Ramos (cell line): ENCODE data around the gene CTNNA3.

Experiments
- in situ Hi-C: fragments of 300-500 bp; cut with MboI; formaldehyde crosslinking; loops from one replicate; pipeline ENCODE4 v1.14.3; 2022; ENCODE audit warnings: low sequenced_read_pairs; ENCODE audit not compliant: unreplicated experiment

The CTNNA3 gene

DNA sequence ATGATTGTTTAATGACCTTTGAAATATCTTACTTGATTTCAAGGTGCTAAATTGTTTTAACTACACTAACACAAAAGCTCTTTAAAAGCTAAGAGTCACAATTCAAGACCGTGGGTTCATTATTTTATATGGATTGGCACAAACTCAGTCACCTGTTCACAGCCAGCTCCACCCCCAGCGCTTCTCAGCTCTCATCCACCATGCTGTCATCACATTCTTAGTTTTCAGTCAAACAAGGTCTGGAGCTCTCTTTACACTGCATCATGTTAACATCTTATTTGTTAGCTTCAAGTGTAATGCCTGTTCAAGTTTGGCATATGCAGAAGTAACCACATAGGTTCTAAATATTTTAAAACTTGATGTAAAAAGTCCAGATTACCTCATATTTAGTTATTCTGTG lies 951.1 kb downstream of the CTNNA3 start:
- in situ Hi-C loops, result no loop called here

DNA sequence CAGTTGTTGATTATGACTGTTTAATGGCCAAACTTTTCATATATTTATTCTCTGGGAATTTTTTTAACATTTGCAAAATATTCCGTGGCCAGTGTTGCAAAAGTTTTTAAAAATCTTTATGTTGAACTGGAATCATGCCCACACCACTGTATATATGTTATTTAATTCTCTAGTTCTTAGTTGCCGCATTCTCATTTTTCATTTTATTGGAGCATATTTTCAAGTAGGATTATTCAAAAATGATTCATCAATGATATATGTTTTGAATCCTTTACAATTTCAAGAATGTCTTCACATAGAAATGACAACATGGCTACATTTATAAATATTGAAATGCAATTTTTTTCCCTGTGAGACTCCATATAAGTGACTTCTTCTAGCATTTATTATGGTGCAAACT lies 958.8 kb downstream of the CTNNA3 start:
- in situ Hi-C loops, result no loop called here

DNA sequence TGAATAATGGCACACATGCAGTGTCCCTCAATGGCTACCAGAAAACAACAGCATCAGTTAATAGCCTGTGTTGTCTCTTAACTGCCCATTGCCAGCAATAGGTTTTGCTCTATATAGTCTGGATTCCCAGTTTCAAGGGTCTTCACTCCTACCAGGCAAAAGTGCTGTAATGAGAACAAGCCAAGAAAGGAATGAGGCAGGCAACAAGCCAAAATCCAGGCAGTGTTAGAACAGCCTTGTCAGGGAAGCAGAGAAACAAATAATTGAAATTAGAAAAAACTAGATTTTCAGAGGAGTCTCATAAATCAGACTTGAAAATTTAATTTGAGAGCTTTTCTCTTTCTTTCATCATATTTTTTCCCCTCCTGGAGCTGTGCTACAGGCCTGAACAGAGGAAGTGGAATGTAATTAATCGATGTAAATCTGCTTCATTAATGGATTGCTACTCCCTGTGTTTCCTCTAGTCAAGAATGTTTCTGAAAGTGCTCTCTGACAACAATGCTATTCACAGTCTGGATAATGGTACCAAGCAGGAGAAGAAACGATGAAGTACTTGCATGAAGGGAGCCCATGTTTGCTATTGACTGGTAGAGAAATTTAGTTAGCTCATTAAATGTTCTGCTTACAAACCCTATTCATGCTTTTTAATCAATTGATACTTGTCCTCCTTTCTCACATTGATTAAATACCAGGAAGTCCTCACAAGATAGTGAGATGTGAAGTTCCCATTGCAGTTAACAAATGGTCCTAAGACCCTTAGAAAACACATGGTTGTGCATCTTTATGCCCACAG lies 972.2 kb downstream of the CTNNA3 start:
- in situ Hi-C loops, result no loop called here

DNA sequence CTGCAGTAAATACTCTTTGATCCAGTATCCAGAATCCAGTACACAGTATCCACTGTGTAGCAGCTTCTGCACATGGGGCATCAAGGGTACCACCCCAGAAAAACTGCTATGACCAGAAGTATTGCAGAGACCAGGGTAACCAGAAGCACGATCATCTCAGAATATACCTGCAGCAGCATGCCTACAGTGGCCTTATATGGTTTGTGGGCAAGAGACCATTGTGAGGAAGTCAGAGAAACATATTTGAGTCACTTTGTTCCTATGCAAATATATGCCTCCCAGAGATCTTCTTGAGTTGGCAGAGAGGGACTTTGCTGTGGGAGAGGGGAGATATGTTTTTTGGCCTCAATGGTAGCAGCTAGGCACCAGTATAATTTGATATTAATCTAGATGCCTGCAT lies 976.5 kb downstream of the CTNNA3 start:
- in situ Hi-C loops, result no loop called here

DNA sequence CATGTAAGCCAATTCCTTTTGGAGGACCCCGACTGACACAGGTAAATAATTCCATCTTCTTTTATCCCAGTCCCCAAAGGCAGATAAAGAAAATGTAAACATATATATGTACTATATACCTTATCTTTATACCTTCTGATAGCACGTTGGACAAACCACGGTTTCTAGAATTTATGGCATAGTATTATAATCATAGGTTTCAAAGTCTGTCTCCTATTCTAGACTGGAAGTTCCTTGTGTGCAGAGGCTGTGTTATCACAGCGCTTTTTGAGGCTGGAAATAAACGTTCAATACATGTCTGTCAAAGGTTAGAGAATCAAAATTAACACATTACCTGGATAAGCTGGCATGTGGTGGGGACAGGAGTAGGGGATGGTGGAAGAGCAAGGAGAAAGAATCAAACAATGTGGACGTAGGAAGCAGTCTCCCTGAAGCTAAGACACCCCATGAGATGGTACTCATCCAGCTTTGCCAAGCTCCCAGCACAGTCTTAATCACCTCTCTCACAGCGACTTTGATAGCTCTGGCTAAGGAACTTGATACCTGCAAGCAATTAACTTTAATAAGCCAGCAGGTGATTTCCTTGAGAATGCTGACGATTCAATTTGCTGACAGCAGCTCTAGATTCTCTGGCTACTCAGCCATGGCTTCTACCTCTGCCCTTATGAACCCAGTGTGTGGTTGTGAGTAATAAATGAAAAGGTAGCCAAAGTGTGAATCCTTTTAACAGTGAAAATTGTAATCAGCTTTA lies 978.6 kb downstream of the CTNNA3 start:
- in situ Hi-C loops, result no loop called here

DNA sequence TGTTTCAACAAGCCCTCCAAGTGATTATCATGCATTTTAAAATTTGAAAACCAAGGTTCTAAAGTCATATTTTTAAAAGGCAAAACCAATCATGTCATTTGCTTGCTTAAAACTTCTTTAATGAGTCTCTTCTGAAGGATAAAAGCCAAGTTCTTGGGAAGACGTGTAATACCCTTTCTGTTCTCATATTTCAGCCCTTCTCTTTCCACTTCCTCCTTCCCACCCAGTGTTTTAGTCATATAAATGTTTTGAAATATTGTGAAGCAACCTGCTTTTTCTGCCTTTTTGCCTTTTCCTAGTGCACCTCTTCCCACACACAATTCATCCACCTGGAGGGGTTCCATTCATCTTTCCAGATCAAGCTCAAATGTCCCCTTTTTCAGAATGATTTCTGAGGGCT lies 981.3 kb downstream of the CTNNA3 start:
- in situ Hi-C loops, result no loop called here

DNA sequence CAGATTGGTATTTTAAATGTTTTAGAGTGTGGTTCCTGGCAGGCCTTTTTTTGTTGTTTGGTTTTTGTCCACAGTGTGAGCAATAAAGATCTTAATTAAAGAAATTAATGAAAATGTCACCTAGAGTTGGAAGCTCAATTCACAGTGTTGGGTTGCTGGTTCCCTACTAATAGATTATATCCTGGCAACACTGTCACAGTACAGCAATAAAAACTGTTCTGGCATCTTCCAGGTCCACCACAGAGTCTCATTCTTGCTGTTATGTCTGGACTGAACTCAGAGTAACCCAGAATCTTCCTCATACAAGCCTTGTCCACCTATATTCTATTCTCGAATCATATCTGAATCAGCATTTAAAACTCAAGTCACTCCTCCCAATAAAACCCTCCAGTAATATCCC lies 982.6 kb downstream of the CTNNA3 start:
- in situ Hi-C loops, result no loop called here

DNA sequence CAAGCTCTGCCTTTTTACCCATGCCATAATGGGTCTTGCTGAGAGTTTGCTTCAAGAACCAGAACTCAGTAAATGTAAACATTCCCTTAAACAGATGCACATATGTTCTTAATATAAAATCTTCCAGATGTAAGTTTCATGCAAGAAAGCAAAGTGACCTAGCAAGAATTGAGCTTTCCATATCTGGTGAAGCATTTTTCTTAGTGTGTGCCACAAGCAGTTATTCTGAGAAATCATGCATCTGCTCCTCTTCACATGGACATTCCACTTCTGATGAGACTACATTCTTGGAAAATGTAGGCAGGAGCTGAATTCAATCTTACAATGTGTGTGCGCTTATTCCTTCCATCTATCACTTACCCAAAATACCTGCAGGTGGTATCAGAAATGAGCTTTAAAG lies 997.9 kb downstream of the CTNNA3 start:
- in situ Hi-C loops, result no loop called here

DNA sequence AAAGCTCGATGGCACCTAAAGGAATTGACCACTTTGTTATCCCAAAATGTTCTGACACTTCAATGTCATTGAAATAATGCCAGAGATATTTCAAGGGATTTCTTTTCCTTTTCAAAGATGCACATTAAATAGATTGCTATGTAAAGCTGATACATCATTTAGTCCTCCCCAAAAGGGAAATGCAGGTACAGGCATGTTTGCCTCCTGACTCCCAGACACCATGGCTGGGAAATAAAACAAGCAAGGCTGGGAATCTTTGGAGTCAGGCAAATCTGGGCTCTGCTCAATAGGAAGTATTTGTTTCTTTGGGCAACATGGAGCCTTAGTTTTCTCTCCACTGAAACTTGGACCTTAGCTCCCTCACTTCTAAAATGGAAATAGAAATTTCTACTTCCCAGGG lies 1000.9 kb downstream of the CTNNA3 start:
- in situ Hi-C loops, result no loop called here

DNA sequence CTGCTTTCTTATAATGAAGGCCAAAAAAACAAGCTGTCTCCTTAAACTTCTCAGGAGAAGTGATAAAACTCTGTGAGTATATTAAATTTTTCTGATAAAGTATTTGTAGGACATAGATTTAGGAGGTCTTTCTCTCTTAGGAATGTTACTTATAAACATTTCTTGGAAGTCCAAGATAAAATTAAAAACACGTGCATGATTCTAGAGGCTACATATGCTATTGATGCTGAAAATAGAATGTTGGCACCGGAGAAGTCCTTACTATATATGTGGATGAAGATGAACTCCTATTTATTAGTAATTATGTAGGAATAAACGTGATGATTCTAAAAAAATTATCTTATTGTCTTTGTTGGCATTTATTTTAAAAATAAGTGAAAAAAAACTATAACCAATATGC lies 1011.4 kb downstream of the CTNNA3 start:
- in situ Hi-C loops, result no loop called here

DNA sequence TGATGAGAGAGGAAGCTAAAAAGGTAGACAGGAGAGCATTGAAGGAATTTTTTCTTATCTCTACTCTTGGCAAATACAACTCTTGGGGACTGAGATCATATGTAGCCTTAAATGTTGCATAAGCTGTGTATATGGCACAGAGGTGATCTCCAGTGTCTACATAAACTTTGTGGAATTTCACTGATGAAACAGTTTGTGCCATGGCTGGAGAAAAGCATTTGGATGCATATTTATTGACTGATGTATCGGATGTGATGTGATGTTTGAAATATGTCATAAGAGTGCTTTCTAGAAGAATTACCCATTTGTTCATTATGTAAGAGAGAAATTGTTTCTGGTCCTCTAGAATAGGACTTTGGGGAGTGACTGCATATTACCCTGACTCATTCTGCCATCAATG lies 1015.1 kb downstream of the CTNNA3 start:
- in situ Hi-C loops, result no loop called here

DNA sequence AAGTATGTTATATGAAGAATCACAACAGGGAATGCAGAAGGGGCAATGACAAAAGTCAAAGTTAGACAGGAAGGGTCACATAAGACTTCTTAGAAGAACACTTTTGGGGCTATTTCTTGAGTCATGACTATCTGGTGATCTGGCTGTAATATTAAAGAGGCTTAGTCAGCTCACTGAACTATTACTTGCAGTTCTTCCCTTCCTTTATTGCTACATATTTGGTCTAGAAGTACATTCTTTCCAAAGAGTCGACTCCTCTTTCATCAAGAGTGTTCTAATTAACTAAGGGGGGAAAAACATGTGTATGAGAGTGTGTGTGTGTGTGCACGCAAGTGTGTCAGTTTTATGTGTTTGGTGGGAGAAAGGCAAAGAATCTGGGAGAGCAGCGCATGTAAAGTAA lies 1017.5 kb downstream of the CTNNA3 start:
- in situ Hi-C loops, result no loop called here

DNA sequence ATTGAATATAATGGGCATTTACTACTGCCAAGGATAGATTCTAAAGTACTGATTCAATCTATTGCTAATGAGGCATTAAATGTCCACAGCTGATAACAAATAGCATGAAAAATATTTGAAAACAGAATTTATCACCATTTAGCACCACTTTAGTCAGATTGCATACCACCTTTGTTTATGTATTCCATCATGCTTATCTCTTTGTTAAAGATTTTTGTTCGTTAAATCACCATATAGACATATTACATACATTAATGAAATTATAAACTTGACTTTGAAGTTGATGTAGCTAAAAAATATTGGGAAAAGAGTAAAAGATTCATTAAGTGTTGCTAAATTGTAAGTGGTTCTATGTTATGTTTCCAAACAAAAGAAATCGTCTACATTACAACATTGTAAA lies 1022.9 kb downstream of the CTNNA3 start:
- in situ Hi-C loops, result no loop called here

DNA sequence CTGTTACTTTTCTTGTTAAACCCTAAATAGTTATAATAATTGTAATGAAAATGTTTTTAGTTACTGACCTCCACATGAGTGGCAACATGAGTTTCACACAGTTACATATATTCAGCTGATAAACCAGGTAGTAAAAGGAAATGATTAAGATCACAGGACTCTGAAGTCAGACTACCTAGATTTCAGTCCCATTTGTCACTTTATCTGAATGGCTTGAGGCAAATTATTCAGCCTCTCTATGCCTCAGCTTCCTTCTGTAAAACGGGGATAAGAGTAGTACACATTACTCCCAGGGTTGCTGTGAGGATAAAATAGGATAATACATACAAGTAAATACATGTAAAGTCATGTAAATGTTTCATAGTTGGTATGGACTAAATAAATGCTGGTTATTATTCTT lies 1024.4 kb downstream of the CTNNA3 start:
- in situ Hi-C loops, result no loop called here

DNA sequence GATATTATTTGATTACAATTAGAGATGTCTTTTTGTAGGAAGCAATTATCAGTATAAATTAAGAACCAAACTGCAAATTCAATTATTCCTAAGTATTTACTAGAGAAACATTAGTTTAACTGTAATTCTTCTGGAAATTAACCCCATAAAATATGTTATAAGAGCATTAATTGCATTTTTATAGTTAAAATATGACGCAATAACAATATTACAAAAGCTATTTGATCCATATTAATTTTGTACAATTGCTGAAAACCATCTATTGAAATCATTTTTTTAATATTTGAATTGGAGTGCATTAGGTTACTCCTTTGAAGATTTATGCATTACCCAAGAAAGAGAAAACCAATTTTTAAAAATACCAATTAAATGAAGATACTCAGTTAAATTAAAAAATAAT lies 1024.9 kb downstream of the CTNNA3 start:
- in situ Hi-C loops, result no loop called here

DNA sequence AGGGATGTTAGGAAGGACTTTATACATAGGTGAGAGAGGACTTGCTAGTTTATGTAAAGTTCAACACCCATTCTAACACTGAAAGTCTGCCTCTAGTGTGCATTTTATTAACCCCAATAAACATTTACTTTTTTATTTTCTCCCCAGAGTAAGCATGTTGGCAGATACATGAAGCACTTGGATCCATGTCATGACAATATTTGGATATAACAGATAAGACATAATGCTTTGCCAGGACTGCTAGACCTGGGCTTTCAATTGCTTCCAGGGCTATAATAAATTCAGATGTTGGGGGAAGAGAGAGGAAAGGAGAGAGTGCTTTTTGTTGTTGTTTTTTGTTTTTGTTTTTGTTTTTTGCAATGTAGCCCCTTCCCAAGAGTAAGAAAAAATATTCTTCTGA lies 1039.5 kb downstream of the CTNNA3 start:
- in situ Hi-C loops, result no loop called here

DNA sequence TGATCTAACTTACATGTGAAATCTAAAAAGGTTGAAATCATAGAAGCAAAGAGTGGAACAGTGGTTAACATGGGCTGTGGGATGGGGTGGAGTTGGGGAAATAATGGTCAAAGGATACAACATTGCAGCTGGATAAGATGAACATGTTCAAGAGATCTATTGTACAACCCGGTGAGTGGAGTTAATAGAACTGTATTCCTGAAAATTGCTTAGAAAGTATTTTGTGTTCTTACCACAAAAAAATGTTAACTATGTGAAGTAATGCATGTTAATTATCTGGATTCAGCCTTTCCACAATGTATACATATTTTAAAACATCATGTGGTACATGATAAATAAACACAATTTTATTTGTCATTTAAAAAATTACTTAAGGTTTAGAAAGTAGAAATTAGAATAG lies 1041.1 kb downstream of the CTNNA3 start:
- in situ Hi-C loops, result no loop called here

DNA sequence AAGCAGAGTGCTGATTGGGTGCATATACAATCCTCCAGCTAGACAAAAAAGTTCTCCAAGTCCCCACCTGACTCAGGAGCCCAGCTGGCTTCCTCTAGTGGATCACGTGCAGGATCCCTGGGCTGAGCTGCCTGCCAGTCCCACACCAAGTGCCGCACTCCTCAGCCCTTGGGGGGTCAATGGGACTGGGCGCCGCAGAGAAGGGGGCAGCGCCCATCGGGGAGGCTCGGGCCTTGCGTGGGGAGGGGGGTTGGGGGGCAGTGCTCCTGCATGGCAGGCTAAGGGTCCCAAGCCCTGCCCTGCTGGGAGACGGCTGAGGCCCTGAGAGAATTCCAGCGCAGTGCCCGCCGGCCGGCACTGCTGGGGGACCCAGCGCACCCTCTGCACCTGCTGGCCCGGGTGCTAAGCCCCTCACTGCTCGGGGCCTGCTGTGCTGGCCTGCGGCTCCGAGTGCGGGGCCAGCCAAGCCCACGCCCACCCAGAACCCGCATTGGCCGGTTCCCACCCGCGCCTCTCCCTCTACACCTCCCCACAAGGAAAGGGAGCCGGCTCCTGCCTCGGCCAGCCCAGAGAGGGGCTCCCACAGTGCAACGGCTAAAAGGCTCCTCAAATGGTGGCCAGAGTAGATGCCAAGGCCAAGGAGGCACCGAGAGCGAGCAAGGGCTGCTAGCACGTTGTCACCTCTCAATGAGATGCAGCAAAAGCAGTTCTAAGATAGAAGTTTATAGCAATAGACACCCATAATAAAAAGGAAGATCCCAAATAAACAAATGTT lies 1044.5 kb downstream of the CTNNA3 start:
- in situ Hi-C loops, result no loop called here

DNA sequence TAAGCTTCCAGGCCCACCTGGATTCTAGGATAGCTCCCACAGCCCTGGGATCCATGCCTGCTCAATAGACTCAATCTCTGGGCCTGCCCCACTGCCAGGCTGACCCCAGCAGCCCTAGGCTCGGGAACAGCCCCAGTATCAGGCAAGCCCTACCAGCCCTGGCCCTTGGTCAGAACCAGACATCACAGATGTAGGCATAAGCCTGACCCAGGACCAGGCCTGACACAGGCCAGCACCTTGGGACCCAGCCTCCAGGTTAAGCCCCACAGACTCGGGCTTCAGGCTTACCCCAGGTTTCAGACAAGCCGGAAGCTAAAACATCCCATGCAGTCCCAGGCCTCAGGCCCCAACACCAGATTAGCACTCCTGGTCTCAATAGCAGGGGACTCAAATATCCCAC lies 1046.4 kb downstream of the CTNNA3 start:
- in situ Hi-C loops, result no loop called here

DNA sequence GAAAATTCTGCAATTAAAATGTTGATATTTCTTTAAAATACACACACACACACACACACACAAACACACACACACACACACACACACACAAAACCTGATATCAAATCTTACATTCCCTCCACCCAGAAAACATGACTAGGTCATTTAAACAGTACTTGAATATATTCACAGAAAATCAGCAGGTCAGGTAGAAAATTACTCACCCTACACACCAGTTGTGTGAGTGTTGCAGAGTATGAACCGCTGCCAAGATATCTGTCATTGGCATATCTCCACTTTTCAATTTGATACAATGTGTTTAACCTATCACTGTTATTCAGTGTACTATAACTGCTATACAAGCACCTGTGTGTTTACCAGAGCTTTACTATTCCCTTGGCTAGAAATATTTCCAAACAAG lies 1053.8 kb downstream of the CTNNA3 start:
- in situ Hi-C loops, result no loop called here

DNA sequence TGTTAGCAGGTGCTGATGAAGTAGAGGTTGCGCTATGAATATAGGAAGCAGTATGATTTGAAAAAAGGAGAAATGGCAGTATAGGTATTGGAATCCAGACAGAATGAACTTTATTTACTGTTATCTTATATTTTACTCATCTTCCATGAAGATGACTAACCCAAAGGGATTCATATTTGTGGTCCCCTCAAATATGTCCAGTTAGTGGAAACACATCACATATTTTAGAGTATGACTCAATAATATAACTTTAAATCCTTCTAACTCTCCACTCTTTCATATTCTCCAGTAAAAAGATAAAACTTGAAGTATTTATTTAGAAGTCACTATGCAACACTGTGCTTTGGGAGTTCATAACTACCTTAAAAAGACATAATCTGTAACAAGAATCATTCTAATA lies 1056.6 kb downstream of the CTNNA3 start:
- in situ Hi-C loops, result no loop called here
